ENCODE data around the gene ADGRA3. TPM values are rescaled to one million over a fixed set of nuclear protein-coding genes. Genes with fewer than 3 reads are reported as not detected.

ADGRA3 gene, protein sequence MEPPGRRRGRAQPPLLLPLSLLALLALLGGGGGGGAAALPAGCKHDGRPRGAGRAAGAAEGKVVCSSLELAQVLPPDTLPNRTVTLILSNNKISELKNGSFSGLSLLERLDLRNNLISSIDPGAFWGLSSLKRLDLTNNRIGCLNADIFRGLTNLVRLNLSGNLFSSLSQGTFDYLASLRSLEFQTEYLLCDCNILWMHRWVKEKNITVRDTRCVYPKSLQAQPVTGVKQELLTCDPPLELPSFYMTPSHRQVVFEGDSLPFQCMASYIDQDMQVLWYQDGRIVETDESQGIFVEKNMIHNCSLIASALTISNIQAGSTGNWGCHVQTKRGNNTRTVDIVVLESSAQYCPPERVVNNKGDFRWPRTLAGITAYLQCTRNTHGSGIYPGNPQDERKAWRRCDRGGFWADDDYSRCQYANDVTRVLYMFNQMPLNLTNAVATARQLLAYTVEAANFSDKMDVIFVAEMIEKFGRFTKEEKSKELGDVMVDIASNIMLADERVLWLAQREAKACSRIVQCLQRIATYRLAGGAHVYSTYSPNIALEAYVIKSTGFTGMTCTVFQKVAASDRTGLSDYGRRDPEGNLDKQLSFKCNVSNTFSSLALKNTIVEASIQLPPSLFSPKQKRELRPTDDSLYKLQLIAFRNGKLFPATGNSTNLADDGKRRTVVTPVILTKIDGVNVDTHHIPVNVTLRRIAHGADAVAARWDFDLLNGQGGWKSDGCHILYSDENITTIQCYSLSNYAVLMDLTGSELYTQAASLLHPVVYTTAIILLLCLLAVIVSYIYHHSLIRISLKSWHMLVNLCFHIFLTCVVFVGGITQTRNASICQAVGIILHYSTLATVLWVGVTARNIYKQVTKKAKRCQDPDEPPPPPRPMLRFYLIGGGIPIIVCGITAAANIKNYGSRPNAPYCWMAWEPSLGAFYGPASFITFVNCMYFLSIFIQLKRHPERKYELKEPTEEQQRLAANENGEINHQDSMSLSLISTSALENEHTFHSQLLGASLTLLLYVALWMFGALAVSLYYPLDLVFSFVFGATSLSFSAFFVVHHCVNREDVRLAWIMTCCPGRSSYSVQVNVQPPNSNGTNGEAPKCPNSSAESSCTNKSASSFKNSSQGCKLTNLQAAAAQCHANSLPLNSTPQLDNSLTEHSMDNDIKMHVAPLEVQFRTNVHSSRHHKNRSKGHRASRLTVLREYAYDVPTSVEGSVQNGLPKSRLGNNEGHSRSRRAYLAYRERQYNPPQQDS (N-terminal part only)
- 22.4 TPM for polyA plus RNA-seq (2013, experiment 1 of 2; ENCODE audit: insufficient read length)
- polyA plus RNA-seq (2013, experiment 2 of 2; ENCODE audit: insufficient read length), result 25.5 TPM

DNA sequence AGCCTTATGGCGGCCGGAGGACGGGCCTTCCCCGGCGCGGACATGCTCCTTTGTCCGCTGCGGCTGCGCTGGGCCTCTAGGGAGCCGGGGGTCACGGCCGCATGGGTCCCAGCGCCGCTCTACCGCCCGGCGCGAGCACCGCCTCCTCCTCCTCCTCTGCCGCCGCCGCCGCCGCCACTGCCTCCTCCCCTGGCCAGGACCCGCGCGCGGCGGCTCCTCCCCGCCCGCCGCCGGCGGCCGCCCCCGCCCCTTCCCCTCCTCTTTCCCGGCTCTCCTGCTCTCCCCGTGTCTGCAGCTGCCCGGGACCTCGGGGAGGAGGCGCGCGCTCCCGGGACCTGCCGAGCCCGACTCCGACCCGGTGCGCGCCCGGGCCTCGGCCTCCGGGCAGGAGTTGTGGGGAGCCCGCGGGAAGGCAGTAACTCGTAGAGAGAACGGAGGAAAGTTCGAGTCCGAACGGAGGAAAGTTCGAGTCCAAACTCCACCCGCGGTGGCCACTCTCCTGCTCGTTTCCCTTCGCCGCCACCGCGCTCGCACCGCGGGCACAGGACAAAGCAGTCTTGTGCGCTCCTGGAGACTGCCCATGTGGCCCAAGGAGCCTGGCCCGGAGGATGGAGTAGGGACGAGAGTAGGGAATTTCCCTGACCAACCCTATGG is at the start of gene ADGRA3:
Gene ADGRA3 (minus strand): TSS at position 179 of the 654 bp plus-strand sequence. CDS start 282 bp downstream, outside the sequence.
- DNase-seq, result peak; percentile 80

DNA sequence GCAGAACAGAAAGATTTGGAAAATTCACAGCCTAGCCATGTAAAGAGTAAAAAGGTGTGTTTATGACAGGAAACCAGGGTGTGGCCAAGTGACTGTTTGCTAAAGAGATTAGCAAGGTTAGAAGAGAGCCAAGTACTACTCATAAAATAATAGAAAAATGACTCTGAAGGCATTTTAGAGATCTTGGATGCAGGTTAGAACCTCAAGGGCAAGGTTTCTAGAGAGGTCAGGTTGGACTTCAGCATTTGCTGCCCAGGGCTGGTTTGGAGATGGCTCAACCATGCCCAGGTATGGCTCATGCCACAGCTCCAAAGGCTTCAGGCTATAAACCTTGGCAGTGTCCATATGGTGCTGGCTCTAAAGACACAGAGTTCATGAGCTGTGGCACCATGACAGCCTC is 40.6 kb upstream of the ADGRA3 start:
- no peak for DNase-seq

DNA sequence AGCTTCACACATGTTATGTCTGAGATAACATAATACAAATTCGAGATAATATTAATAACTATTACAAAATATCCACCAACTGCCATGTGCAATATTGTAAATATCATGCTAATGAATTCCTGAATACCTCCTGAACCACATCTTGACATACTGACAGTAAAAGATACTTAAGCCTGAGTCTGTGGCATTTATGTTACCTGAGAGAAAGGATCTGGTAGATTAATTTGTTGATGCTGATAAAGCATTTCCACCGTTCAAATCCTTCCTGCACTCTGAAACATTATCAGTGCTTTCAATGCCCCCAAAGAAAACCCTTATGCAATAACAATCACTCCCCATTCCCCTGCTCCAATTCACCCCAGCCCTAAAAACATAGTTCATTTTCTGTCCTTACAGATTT is 38.8 kb upstream of the ADGRA3 start:
- no peak for DNase-seq

DNA sequence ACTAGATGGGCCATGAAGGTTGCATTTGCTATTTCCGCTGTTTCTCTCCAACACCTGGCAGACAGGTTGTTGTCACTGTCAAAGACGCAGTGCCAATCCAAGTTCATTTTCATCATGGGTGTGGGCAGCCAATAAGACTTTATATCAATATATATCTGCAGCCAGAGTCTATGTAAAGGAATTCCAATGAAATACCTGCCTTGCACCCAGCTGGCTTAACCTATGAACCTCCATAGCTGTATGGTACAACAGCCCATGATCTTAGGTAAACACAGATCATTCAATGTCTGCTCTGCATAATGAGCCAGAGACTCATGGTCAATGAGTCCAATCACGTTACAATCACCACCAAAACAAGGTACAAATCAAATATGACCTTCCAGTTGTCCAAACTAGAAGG is 37.7 kb upstream of the ADGRA3 start:
- no peak for DNase-seq

DNA sequence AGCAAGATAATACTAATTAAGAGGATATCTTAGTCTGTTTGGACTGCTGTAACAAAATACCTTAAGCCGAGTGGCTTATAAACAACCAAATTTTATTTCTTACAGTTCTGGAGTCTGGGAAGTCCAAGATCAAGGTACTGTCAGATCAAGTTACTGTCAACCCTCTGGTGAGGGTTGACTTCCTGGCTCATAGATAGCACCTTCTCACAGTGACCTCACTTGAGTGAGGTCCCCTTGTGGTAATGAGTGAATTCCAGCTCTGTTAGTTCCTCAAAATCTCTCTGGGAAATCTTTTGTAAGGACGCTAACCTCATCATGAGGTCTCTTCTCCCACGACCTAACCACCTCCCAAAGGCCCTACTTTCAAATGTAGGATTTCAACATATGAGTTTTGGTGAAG is 36.9 kb upstream of the ADGRA3 start:
- no peak for DNase-seq

DNA sequence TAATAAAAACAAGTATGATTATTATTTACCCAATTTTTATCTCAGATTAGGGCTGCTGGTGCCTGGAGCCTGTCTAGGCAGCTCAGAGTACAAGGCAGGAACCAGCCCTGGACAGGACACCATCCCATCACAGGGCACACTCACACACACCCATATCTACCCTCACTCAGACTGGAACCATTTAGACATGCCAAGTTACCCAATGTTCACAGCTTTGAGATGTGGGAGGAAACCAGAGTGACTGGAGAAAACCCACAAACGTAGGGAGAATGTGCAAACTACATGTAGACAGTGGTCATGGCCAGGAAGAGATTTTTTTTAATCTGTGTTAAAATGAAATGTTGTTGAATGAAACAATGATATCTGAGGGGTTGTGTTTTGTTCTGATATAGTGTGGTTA is 35.7 kb upstream of the ADGRA3 start:
- DNase-seq, result no peak

DNA sequence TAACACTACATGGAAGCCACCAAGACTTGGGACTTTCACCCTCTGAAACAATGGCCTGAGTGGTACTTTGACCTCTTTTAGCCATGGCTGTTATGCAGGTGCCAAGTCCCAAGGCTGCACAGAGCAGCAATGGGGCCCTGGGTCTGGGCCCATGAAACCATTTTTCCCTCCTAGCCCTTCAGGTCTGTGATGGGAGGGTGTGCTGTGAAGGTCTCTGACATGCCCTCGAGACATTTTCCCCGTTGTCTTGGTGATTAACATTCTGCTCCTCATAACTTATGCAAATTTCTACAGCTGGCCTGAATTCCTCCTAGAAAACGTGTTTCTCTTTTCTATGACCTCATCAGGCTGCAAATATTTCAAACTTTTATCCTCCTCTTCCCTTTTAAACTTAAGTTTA is 30.4 kb upstream of the ADGRA3 start:
- no peak for DNase-seq

DNA sequence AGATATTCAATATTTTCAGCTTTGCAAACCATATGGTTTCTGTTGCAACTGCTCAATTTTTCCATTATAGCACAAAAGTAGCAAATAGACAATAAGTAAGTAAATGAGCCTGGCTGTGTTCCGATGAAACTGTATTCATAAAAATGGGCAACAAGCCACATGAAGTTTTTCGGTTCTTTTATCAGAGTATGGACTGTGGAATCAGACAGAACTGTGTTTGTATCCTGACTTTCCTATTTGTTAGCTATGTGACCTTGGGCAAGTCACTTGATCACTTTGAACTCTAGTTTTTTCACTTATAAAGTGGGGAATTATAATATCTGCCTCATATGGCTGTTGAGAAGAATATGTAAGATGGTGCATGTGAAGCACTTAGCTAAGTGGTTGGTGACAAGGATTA is 23.4 kb upstream of the ADGRA3 start:
- no peak for DNase-seq

DNA sequence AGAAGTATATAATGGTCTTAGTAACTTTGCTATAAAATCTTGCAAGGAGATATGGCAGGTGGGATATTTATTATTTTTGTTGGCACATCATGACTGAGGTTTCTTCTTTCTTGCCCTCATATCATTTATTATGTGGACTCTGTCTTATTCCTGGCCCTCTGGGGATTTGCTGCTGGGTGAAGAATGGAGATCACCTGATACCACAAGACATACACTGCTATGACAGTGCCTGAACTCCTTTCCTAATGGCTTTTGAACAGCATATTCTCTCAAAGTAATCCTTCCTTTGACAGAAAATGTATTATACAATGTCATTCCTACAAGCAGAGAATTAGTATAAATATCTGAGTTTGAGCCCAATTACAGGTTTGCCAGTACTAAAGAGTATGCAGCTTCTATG is 22.0 kb upstream of the ADGRA3 start:
- DNase-seq, result no peak

DNA sequence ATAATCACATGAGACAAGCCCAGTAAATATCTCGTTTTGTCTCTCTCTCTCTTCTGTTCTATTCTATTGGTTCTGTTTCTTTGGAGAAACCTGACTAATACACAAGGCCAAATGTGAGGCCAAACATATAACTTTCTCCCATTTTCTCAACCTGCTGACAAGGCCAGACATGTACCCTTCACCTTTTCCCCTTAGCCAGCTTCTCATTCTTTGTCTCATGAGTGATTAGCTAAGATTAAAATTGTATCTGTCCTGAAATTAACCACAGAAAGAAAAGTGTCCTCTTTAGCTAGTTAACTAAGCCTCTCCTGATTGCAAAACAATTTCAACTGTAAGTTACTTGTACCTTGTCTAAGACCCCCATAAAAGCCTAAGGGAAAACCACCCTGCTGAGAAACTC is 18.5 kb upstream of the ADGRA3 start:
- no peak for DNase-seq

DNA sequence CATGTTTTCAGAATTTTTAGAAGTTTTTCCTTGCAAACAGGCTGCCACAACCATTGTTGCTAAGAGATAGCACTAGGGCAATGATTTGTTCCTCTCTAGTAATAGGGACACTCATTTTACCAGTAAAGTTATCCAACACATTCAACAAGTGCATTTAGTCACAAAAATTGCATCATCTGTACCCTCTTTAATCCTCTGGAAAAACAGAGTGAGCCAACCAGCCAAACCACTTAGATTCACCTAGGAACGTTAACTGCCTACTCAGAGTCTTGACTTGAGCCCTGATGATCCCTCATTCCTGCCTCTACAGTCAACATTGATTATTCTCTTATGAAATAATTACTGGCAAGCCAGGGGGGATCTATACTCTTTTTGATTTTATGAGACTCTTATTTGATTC is 17.0 kb upstream of the ADGRA3 start:
- no peak for DNase-seq

DNA sequence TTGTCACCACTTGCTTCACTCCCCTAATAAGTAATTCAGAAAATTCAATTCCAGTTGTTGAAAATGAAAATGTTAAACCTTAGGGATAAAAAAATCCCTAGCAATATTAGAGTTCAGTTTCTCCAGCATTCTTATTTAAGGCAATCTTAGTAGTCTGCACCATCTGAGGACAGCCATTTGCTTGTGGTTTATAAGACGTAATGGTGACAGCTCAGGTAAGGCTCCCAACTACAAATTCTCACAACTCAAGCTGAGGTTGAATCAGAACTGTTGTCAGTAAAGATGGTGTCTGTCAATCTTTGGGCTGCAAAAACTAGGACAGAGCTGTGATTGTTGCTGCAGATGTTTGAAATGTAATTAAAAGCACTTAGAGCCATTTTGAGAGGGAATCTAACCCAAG is 16.3 kb upstream of the ADGRA3 start:
- DNase-seq, result no peak

DNA sequence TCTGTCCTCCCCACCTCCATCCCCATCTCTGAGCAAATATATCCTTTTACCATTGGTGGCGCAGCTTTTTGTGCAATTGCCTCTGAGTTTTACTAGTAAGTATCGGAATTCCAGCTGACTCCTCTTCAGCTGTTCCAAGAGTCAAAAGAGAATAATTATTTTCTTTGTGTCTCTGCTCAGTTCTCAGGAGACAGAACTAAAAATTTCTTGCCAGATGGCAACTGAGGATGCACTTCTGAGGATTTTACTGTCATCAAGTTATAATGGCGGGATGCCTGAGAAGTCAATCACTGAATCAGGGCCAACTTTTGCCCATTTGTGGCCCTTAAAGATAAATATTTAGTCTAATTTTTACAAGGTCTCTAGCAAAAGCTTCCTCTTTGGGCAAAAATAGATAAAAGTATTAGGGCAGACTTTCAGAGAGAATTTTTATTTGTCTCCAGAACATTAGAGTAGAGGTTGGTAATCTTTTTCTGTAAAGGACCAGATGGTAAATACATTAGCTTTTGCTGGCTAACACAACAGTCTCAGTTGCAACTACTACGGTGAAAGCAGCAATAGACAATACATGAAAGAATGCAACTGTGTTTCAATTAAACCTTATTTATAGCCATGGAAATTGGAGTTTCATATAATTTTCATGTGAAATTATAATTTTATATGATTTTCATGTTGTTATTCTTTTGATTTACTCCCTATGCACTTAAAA is 15.6 kb upstream of the ADGRA3 start:
- no peak for DNase-seq

DNA sequence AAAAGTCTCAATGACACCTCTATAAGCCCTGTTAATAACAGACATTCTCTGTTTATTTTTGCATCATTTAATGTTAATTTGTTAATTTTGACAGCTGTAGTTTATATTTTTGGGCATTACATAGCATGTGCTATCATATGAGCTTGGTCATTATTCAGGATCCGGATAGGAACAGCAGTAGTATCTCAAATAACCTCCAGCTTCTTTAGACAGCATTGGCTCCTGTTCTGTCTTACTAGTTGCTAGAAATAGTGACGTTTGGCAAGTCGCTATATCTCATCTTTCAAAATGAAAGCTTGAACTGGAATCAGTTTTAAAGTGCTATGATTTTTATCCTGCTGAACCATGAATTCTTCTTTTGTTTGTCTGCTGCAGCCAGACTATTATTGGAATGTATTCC is 9.0 kb upstream of the ADGRA3 start:
- DNase-seq, result no peak

DNA sequence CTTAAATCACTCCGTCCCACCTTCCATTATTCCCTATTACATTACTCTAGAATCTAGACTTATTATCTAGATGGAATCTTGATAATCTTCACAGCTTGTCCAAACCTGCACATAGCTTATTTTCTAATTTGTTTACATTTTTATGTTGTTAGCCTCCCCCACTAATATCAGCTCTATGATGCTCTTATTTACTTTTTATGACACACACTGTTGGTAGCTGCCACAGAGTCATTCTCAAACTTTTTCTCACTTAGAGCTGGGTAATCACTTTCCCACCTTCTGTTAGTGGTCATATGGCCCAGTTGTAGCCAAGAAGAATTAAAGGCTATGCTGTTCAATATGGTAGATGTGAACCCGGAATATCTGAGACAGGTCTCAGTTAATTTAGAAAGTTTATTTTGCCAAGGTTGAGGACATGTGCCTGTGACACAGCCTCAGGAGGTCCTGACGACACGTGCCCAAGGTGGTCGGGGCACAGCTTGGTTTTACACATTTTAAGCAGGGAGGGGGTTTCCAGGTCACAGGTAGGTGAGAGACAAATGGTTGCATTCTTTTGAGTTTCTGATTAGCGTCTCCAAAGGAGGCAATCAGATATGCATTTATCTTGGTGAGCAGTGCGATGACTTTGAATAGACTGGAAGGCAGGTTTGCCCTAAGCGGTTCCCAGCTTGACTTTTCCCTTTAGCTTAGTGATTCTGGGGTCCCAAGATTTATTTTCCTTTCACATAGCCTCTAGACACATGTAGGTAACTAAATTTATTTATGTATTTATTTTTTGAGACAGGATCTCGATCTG is 7.0 kb upstream of the ADGRA3 start:
- no peak for DNase-seq

DNA sequence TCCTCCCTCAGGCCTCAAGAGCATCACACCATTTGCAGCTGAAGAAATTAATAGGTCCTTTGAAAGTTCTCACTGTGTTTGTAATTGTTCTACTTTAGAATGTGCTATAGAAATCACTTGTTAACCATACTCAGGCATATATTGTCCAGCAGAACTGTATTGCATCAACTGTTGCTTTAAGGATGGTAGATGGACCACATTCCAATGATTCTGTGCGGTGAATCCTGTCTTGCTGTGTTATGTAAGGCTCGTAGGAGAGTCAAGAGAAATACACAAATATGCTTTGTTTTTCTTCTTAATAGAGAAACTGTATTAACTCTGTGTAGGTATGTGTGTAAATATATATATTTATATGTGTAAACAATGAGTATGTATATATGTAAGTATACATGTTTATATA is 6.3 kb upstream of the ADGRA3 start:
- no peak for DNase-seq

DNA sequence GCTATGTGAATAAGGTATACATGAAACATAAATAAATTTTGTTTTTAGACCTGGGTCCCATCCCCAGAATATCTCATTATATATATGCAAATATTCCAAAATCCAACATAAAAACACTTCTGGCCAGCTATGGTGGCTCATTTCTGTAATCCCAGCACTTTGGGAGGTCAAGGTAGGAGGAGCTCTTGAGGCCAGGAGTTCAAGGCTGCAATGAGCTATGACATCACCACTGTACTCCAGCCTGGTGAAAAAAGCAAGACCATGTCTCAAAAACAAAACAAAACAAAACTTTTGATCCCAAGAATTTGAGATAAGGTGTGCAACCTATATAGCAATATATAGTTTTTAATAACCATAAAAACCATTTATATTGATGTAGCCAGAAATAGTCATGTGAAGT is 5.4 kb upstream of the ADGRA3 start:
- no peak for DNase-seq

DNA sequence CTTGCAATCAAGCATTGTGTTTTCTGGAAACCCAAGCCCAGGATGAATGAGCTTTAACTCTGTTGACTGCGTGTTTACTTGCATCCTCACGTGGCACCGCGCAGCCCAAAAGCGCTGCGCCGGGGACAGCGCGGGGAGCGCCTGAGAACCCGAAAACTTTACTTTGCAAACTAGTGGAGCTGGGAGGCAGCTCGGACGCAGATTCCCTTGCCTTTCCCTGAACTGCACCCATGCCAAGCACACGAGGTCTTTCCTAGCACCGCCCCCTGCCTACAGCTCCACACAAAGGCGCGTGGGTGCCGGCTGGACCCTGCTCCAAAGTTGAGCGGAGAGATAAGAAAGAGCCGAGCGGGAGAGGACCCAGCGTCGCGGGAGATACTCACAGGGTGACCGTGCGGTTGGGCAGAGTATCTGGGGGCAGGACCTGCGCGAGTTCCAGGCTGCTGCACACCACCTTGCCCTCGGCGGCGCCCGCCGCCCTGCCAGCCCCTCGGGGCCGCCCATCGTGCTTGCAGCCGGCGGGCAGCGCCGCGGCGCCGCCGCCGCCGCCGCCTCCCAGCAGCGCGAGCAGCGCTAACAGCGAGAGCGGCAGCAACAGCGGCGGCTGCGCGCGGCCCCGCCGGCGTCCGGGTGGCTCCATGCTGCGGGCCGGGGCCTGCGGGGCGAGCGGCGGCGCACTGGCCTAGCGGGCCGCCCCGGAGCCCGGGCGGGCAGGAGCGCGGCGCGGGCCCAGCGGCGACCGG is 550 bp downstream of the ADGRA3 start:
- DNase-seq, result peak; percentile 66

DNA sequence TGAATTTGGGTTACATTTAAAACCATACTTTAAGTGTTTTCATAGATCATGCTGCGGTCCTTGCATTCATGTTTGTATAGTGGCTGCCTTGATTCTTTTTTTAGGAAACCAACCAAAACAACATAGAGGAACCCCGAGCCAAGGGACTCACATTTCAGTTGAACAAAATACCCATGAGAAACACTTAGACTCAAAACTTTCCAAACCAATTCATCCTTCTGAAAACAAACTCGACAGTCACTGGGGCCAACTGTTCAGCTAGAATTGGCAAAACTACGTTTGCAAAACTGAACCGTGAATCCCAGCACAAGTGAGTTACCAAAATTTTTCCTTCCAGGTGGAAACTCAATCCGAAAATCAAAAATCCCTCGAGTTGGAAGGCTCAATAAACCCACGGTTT is 1.4 kb downstream of the ADGRA3 start:
- DNase-seq, result no peak

DNA sequence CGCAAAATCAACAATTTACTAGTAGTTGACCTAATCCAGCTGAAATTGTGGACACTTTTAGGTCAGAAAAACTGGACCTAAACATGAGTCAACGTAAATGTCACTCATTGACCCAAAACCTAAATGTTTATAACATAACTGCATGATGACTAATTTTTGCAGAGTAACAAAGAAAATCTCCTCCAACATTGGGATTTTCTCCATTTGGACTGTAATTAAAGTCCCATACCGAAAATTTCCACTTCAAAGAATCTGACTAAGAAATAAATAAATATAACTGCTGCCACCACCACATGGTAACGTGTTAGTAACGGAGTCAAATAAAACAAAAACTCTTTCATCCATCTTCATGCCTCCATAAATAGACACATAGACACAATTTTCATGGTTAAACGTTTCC is 1.9 kb downstream of the ADGRA3 start:
- peak; percentile 30 for DNase-seq

Measured in fibroblast of skin of scalp (primary cell).